Neural cell (in vitro differentiated cells): Measurements from ENCODE around the gene TBC1D3B. TPM values are rescaled to one million over a fixed set of nuclear protein-coding genes. Genes with fewer than 3 reads are reported as not detected.

ENCODE experiments used
- H2AFZ ChIP-seq: fragments of 200-600, 300-800 bp; sonication (generic), shearing (Covaris generic); 2 replicates; pipeline ENCODE4 v1.6.0; 2014; ENCODE audit warnings: low read depth, mild to moderate bottlenecking, antibody characterized with exemption, low read length, moderate library complexity
- H3F3A ChIP-seq: fragments of 200-600 bp; shearing (Covaris generic); 2 replicates; pipeline ENCODE4 v1.6.1; 2016; ENCODE audit warnings: mild to moderate bottlenecking, moderate library complexity, mixed read lengths, antibody characterized with exemption, low read length; ENCODE audit not compliant: insufficient read depth, poor library complexity, severe bottlenecking
- H3K27ac ChIP-seq: fragments of 200-600, 300-800 bp; sonication (generic), shearing (Covaris generic); 2 replicates; pipeline ENCODE4 v1.5.1; 2014; ENCODE audit warnings: mild to moderate bottlenecking, low read length, moderate library complexity
- H3K27me3 ChIP-seq: fragments of 300-800, 200-600 bp; sonication (generic), shearing (Covaris generic); 2 replicates; pipeline ENCODE4 v1.6.0; 2014; ENCODE audit warnings: mild to moderate bottlenecking, low read depth, low read length, moderate library complexity; ENCODE audit not compliant: insufficient read depth
- H3K36me3 ChIP-seq: fragments of 300-800, 200-600 bp; sonication (generic), shearing (Covaris generic); 2 replicates; pipeline ENCODE4 v1.5.1; 2014; ENCODE audit warnings: mild to moderate bottlenecking, antibody characterized with exemption, low read length, moderate library complexity; ENCODE audit not compliant: insufficient read depth
- H3K4me2 ChIP-seq: fragments of 300-800, 200-600 bp; sonication (generic), shearing (Covaris generic); 2 replicates; pipeline ENCODE4 v1.6.0; 2014; ENCODE audit warnings: mild to moderate bottlenecking, low read length
- H3K4me3 ChIP-seq: fragments of 300-800, 200-600 bp; sonication (generic), shearing (Covaris generic); 2 replicates; pipeline ENCODE4 v1.5.1; 2014; ENCODE audit warnings: mild to moderate bottlenecking, low read length, moderate library complexity
- H3K79me2 ChIP-seq: fragments of 200-600 bp; shearing (Covaris generic); replicated peaks from 2 replicates; pipeline ENCODE4 v1.6.0; 2014; ENCODE audit warnings: mild to moderate bottlenecking, low read length, moderate library complexity; ENCODE audit not compliant: insufficient read depth
- H3K9ac ChIP-seq: fragments of 300-800, 200-600 bp; sonication (generic), shearing (Covaris generic); 2 replicates; pipeline ENCODE4 v1.6.1; 2016; ENCODE audit warnings: mild to moderate bottlenecking, low read length, mixed read lengths
- H3K9me2 ChIP-seq: fragments of 200-600 bp; shearing (Covaris generic); 2 replicates; pipeline ENCODE4 v1.6.1; 2016; ENCODE audit warnings: mild to moderate bottlenecking, low read length, mixed read lengths; ENCODE audit not compliant: insufficient read depth
- H3K9me3 ChIP-seq: fragments of 200-600, 300-800 bp; sonication (generic), shearing (Covaris generic); 2 replicates; pipeline ENCODE4 v1.6.1; 2016; ENCODE audit warnings: mild to moderate bottlenecking, mixed run types, low read length, moderate library complexity, mixed read lengths
- H4K20me1 ChIP-seq: fragments of 200-600 bp; shearing (Covaris generic); 2 replicates; pipeline ENCODE4 v1.6.1; 2016; ENCODE audit warnings: mild to moderate bottlenecking, mixed run types; ENCODE audit not compliant: insufficient read depth
- EP300 ChIP-seq: fragments of 450-650 bp; conservative IDR thresholded peaks from 2 replicates; pipeline ENCODE4 v1.6.1; 2014; ENCODE audit warnings: antibody characterized with exemption, mild to moderate bottlenecking, moderate library complexity; ENCODE audit not compliant: poor library complexity, severe bottlenecking
- EZH2 ChIP-seq: fragments of 200-600, 300-800 bp; shearing (Covaris generic), sonication (generic); IDR thresholded peaks from 2 replicates; pipeline ENCODE4 v1.6.1; 2014; ENCODE audit warnings: antibody characterized with exemption, low read length, borderline replicate concordance, mild to moderate bottlenecking; ENCODE audit not compliant: insufficient read depth, poor library complexity, severe bottlenecking
- MXI1 ChIP-seq: fragments of 450-650 bp; conservative IDR thresholded peaks from 2 replicates; pipeline ENCODE4 v1.6.1; 2014; ENCODE audit warnings: antibody characterized with exemption, mild to moderate bottlenecking; ENCODE audit not compliant: poor library complexity, severe bottlenecking
- POLR2AphosphoS5 ChIP-seq: IDR thresholded peaks from 2 replicates; pipeline ENCODE4 v1.6.1; 2012
- RAD21 ChIP-seq: fragments of 450-650 bp; conservative IDR thresholded peaks from 2 replicates; pipeline ENCODE4 v1.6.1; 2014; ENCODE audit warnings: antibody characterized with exemption, mild to moderate bottlenecking, moderate library complexity
- SMC3 ChIP-seq: fragments of 450-650 bp; conservative IDR thresholded peaks from 2 replicates; pipeline ENCODE4 v1.6.1; 2014; ENCODE audit warnings: antibody characterized with exemption, mild to moderate bottlenecking, moderate library complexity; ENCODE audit not compliant: poor library complexity
- TAF1 ChIP-seq: IDR thresholded peaks from 2 replicates; pipeline ENCODE4 v1.6.1; 2012; ENCODE audit warnings: low read depth
- polyA plus RNA-seq: library from polyadenylated mRNA; depleted of rRNA; stranded (reverse); fragments of >200 nt; gene quantifications from 2 replicates; pipeline ENCODE4 v1.2.3, GENCODE V29; 2014
- TF ChIP-seq, protein P1 (sequence below): fragments of 450-650 bp; IDR thresholded peaks from 2 replicates; pipeline ENCODE4 v1.5.1; 2014; ENCODE audit warnings: antibody characterized with exemption, mild to moderate bottlenecking, moderate library complexity; ENCODE audit not compliant: poor library complexity, severe bottlenecking
- TF ChIP-seq, protein P2 (sequence below): IDR thresholded peaks from 2 replicates; pipeline ENCODE4 v1.6.1; 2012; ENCODE audit warnings: borderline replicate concordance

The TBC1D3B gene
- polyA plus RNA-seq, 1 donor from 2014 or later: 9.8 TPM

DNA sequence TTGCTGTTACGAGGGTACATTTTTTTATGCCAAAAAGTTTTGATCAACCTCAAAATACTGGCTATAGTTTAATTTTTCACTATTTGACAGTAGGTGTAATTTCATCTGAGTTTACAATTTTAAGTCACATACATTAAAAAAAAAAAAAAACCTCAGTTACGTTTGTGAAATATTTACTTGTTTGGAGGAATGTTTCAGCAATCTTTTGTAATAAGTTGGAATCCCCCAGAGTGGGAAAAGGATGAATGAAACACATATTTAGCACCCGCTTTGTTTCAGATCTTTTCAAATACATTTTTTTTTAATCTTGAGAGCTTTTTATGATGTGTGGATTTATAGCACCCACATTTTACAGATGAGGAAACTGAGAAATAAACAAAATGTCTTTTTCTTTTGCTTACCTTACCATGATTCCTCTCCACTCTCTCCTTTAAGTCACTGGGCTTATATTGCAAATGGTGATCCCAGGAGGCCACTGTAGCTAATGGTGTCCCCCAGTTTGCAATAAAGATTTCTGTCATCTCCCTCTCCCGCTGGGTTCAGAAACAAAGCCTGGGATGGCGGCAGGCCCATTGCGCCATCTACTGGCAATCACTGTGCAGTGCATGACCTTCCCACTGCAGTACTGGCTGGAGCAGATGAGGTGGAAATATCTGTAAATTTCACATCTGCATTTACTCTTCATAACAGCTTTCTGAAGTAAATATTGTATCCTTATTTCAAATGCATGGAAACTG, 27.7 kb downstream of the TBC1D3B start:
- no peak overlapping the region for H2AFZ ChIP-seq
- no peaks in the 10 kb centered on the region for H3K36me3 ChIP-seq
- no peaks in the 10 kb centered on the region for H3K79me2 ChIP-seq
- no peaks in the 10 kb centered on the region for H3K9me3 ChIP-seq
- TF ChIP-seq, protein P1, sequence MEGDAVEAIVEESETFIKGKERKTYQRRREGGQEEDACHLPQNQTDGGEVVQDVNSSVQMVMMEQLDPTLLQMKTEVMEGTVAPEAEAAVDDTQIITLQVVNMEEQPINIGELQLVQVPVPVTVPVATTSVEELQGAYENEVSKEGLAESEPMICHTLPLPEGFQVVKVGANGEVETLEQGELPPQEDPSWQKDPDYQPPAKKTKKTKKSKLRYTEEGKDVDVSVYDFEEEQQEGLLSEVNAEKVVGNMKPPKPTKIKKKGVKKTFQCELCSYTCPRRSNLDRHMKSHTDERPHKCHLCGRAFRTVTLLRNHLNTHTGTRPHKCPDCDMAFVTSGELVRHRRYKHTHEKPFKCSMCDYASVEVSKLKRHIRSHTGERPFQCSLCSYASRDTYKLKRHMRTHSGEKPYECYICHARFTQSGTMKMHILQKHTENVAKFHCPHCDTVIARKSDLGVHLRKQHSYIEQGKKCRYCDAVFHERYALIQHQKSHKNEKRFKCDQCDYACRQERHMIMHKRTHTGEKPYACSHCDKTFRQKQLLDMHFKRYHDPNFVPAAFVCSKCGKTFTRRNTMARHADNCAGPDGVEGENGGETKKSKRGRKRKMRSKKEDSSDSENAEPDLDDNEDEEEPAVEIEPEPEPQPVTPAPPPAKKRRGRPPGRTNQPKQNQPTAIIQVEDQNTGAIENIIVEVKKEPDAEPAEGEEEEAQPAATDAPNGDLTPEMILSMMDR: peak; percentile 83
- TF ChIP-seq, protein P2, sequence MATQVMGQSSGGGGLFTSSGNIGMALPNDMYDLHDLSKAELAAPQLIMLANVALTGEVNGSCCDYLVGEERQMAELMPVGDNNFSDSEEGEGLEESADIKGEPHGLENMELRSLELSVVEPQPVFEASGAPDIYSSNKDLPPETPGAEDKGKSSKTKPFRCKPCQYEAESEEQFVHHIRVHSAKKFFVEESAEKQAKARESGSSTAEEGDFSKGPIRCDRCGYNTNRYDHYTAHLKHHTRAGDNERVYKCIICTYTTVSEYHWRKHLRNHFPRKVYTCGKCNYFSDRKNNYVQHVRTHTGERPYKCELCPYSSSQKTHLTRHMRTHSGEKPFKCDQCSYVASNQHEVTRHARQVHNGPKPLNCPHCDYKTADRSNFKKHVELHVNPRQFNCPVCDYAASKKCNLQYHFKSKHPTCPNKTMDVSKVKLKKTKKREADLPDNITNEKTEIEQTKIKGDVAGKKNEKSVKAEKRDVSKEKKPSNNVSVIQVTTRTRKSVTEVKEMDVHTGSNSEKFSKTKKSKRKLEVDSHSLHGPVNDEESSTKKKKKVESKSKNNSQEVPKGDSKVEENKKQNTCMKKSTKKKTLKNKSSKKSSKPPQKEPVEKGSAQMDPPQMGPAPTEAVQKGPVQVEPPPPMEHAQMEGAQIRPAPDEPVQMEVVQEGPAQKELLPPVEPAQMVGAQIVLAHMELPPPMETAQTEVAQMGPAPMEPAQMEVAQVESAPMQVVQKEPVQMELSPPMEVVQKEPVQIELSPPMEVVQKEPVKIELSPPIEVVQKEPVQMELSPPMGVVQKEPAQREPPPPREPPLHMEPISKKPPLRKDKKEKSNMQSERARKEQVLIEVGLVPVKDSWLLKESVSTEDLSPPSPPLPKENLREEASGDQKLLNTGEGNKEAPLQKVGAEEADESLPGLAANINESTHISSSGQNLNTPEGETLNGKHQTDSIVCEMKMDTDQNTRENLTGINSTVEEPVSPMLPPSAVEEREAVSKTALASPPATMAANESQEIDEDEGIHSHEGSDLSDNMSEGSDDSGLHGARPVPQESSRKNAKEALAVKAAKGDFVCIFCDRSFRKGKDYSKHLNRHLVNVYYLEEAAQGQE: no peak
- TF ChIP-seq EZH2 (no peak), EP300 (no peak), SMC3 (peak; percentile 76), MXI1 (no peak), POLR2AphosphoS5 (no peak), TAF1 (no peak), RAD21 (peak; percentile 74)
- H3K4me3 ChIP-seq: no peak overlapping the region
- H3F3A ChIP-seq: no peaks in the 10 kb centered on the region
- H3K27me3 ChIP-seq: no peaks in the 10 kb centered on the region
- no peaks in the 10 kb centered on the region for H4K20me1 ChIP-seq
- no peak overlapping the region for H3K9ac ChIP-seq
- H3K27ac ChIP-seq: no peak overlapping the region
- no peak overlapping the region for H3K4me2 ChIP-seq
- no peaks in the 10 kb centered on the region for H3K9me2 ChIP-seq

DNA sequence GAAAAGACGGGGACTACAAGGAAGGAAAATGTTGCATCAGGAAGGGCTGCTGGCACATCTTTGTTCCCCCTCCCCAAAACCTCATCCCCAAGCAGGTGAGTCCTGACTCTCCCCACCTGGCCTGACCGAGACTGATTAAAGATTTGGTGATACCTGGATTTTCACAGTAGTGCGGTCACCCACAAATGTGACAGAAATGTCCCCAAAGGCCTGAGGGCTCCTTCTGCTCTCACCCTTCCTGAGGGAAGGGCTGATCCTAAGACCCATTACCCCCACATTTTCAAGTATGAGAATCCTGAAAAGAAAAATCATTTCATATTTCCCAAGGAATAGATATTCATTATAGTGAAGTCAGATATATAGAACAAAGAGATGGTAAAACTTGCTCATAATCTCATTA, 28.8 kb downstream of the TBC1D3B start:
- H3K27ac ChIP-seq: no peak overlapping the region
- no peaks in the 10 kb centered on the region for H3K9me2 ChIP-seq
- no peak overlapping the region for H3K4me2 ChIP-seq
- TF ChIP-seq MXI1 (no peak), EP300 (no peak), RAD21 (no peak), EZH2 (no peak), SMC3 (no peak), TAF1 (no peak), POLR2AphosphoS5 (no peak)
- TF ChIP-seq, protein P1: no peak
- TF ChIP-seq, protein P2: no peak
- H2AFZ ChIP-seq: no peak overlapping the region
- H4K20me1 ChIP-seq: no peaks in the 10 kb centered on the region
- no peak overlapping the region for H3K9ac ChIP-seq
- no peaks in the 10 kb centered on the region for H3K9me3 ChIP-seq
- no peaks in the 10 kb centered on the region for H3K27me3 ChIP-seq
- H3K79me2 ChIP-seq: no peaks in the 10 kb centered on the region
- no peaks in the 10 kb centered on the region for H3K36me3 ChIP-seq
- no peak overlapping the region for H3K4me3 ChIP-seq
- H3F3A ChIP-seq: no peaks in the 10 kb centered on the region
